Measurements from ENCODE around the gene MTARC2. TPM values are rescaled to one million over a fixed set of nuclear protein-coding genes. Genes with fewer than 3 reads are reported as not detected.

Gene MTARC2
- 4.7 and 10.1 TPM in 2 replicates for total RNA-seq (2016; rRNA removed; fragmentation: Illumina TruSeq; extraction: Trizol)
- total RNA-seq (2016; cell fraction: cytosol; rRNA removed; fragmentation: Illumina TruSeq; extraction: Trizol; ENCODE audit: low read depth), result 3.8 and 5.3 TPM in 2 replicates
- 5.8 and 12.4 TPM in 2 replicates for total RNA-seq (2016; cell fraction: insoluble cytoplasmic fraction; rRNA removed; fragmentation: Illumina TruSeq; extraction: Trizol)
- 3.3 and 3.6 TPM in 2 replicates for total RNA-seq (2016; cell fraction: membrane; rRNA removed; fragmentation: Illumina TruSeq; extraction: Trizol)
- 12.5 and 15.1 TPM in 2 replicates for total RNA-seq (2016; cell fraction: nucleus; rRNA removed; fragmentation: Illumina TruSeq; extraction: Trizol)
- 8.5 and 13.6 TPM in 2 replicates for polyA plus RNA-seq (2011; rRNA removed)
- polyA plus RNA-seq (2011; cell fraction: cytosol; rRNA removed), result 4.1 and 4.6 TPM in 2 replicates
- polyA plus RNA-seq (2011; cell fraction: nucleus; rRNA removed), result 31.2 and 40.2 TPM in 2 replicates
- 7.1 and 10.6 TPM in 2 replicates for polyA plus RNA-seq (2012)
- 0.75 and 1.5 TPM in 2 replicates for polyA plus RNA-seq (2016; cell fraction: cytosol; fragmentation: Illumina TruSeq; extraction: Trizol; ENCODE audit: low read depth)
- polyA plus RNA-seq (2016; cell fraction: insoluble cytoplasmic fraction; fragmentation: Illumina TruSeq; extraction: Trizol; ENCODE audit: low read depth), result 5.2 and 6.9 TPM in 2 replicates
- polyA plus RNA-seq (2016; cell fraction: membrane; fragmentation: Illumina TruSeq; extraction: Trizol; ENCODE audit: low read depth), result 1.3 and 2.5 TPM in 2 replicates
- polyA plus RNA-seq (2016; cell fraction: nucleus; fragmentation: Illumina TruSeq; extraction: Trizol; ENCODE audit: insufficient read depth, low read depth), result 31.0 and 32.3 TPM in 2 replicates
- polyA minus RNA-seq (2011; rRNA and poly(A)+ RNA removed; ENCODE audit: low replicate concordance), result 11.1 and 13.8 TPM in 2 replicates
- 4.9 and 5.2 TPM in 2 replicates for polyA minus RNA-seq (2011; cell fraction: cytosol; rRNA and poly(A)+ RNA removed)
- polyA minus RNA-seq (2011; cell fraction: nucleus; rRNA and poly(A)+ RNA removed), result 15.8 and 19.9 TPM in 2 replicates
- Bru-seq, nascent RNA, result percentile 64 among the genes with signal in this experiment
- percentile 73 among the genes with signal in this experiment for BruChase-seq, experiment 1, labeled RNA remaining after a 6-hour chase
- percentile 69 among the genes with signal in this experiment for BruChase-seq, experiment 2, labeled RNA remaining after a 2-hour chase
- long read RNA-seq, experiment 1, transcript MARC2-202 (8 exons, 2,134 nt), result major isoform, 6 of 9 reads
- long read RNA-seq, experiment 1, partial matches to known transcripts, result 0 of 9 reads
- long read RNA-seq, experiment 1, other reads (novel, unspliced or antisense), result 2 of 9 reads
- long read RNA-seq, experiment 2, transcript MARC2-202 (8 exons, 2,134 nt), result major isoform, 9 of 23 reads
- long read RNA-seq, experiment 2, partial matches to known transcripts, result 2 of 23 reads
- long read RNA-seq, experiment 2, other reads (novel, unspliced or antisense), result 11 of 23 reads

DNA sequence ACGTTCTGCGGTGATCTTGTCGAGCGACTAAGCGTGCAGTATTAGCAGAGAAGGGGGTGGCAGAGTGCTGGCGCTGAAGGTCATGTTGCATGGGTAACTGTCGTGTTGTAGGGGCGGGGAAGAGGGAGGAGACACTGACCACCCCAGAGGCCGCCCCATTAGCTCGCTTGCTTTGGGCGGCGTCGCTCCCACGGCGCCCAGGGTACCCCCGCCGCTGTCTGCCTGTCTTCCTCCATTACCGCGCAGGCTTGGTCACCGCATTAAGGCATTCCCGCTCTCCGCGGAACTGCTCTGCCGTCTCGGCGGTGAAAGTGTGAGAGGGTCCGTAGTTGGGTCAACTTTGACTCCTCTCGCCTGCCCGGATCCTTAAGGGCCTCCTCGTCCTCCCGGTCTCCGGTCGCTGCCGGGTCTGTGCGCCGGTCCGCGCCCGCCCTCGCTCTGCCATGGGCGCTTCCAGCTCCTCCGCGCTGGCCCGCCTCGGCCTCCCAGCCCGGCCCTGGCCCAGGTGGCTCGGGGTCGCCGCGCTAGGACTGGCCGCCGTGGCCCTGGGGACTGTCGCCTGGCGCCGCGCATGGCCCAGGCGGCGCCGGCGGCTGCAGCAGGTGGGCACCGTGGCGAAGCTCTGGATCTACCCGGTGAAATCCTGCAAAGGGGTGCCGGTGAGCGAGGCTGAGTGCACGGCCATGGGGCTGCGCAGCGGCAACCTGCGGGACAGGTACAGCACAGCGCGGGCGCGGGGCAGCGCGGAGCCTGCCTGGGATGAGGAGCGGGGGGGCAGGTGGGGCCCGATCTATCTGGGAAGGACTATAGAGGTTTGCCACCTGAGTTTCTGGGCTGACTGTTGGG, at the start of gene MTARC2:
Gene MTARC2 (plus strand): TSS at position 234 of the 846 bp plus-strand sequence. CDS start 210 bp downstream, at position 444.
- Histone ChIP-seq H3K79me2 (ENCODE audit: insufficient read depth, low read length) (peaks cover 23% of the 10 kb centered on the region), H3K9me3 (ENCODE audit: low read length) (no peaks in the 10 kb centered on the region), H3K36me3 (replicated peaks in 1 of 2; ENCODE audit: control insufficient read depth in 1 of 2, insufficient read depth in 2 of 2, low read length in 2 of 2) (no peaks in the 10 kb centered on the region), H3K4me1 (ENCODE audit: insufficient read depth, low read length) (peaks cover 57% of the 10 kb centered on the region), H4K20me1 (ENCODE audit: insufficient read depth, low read length) (no peaks in the 10 kb centered on the region), H3K27ac (ENCODE audit: extremely low read length, insufficient read depth, low read length) (peak within 1 kb of the TSS; percentile 68), H3K27me3 (ENCODE audit: control insufficient read depth in 1 of 2, insufficient read depth in 2 of 2, low read length in 2 of 2) (peaks cover 0 to 16% of the 10 kb centered on the region in 2 experiments; a peak in 3 of 5 replicates), H2AFZ (ENCODE audit: low read length) (peak within 1 kb of the TSS; percentile 83), H3K4me2 (ENCODE audit: low read depth, low read length) (peak within 1 kb of the TSS; percentile 95), H3K9ac (ENCODE audit: insufficient read depth, low read depth, low read length) (peak within 1 kb of the TSS; percentile 76), H3K4me3 (replicated peaks in 1 of 3; ENCODE audit: insufficient read depth in 1 of 3, low read depth in 2 of 3, low read length in 3 of 3) (peak within 1 kb of the TSS; percentile 65 to 87 (median 79))
- FAIRE-seq (peak; percentile 55), ATAC-seq (peak; percentile 93), DNase-seq (ENCODE audit: low spot score) (peak; percentile 83)
- WGBS (ENCODE audit: low lambda C conversion rate), result 0% methylated on average over 14 of the region's 77 CpGs
- ChIA-PET CTCF (ENCODE audit: low intra/inter-chr PET ratio, low total read pairs) (interaction anchor here (1.4 kb wide), 1 partner anchor 15 kb away, joined by 5 read pairs; no protein-coding TSS in a partner anchor), POLR2A (interaction anchor here (0.6 to 4.5 kb wide), 13 partner anchors 10 to 659 kb away, joined by 3 to 59 read pairs (median 4); partner anchors contain the start of genes BPNT1 and MTARC1)
- intact Hi-C loops (cut with micrococcal nuclease; ENCODE audit: unreplicated experiment) (loop anchor here (1.0 to 2.0 kb wide), 3 partner anchors 15 to 58 kb away; partner anchors contain the start of gene C1orf115), in situ Hi-C loops (cut with HindIII; ENCODE audit: extremely low pct_ligation_motif_present, low pct_unique_long_range_greater_than_20kb) (no loop called here)
- BruUV-seq (replicated peaks), result no TSS peak
- TF ChIP-seq, protein P1, sequence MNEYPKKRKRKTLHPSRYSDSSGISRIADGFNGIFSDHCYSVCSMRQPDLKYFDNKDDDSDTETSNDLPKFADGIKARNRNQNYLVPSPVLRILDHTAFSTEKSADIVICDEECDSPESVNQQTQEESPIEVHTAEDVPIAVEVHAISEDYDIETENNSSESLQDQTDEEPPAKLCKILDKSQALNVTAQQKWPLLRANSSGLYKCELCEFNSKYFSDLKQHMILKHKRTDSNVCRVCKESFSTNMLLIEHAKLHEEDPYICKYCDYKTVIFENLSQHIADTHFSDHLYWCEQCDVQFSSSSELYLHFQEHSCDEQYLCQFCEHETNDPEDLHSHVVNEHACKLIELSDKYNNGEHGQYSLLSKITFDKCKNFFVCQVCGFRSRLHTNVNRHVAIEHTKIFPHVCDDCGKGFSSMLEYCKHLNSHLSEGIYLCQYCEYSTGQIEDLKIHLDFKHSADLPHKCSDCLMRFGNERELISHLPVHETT (CRISPR knock-in tag; conservative IDR thresholded peaks at IDR 0.05), result no peak
- TF ChIP-seq ZNF572 (CRISPR knock-in tag; IDR thresholded peaks at IDR 0.05) (no peak), NONO (IDR thresholded peaks at IDR 0.05) (no peak), NONO (CRISPR knock-in tag; conservative IDR thresholded peaks at IDR 0.05) (peak; percentile 68), ZSCAN31 (CRISPR knock-in tag; IDR thresholded peaks at IDR 0.05; ENCODE audit: low read depth) (peak; percentile 78; the same call in 1 of the 2 replicates), ZNF660 (CRISPR knock-in tag; IDR thresholded peaks at IDR 0.05; ENCODE audit: borderline replicate concordance, low read depth) (no peak), PAX8 (CRISPR knock-in tag; IDR thresholded peaks at IDR 0.05; ENCODE audit: borderline replicate concordance) (no peak), ASH2L (IDR thresholded peaks at IDR 0.05; ENCODE audit: insufficient read length, low read depth, low read length) (peak; percentile 72), RELA (CRISPR knock-in tag; IDR thresholded peaks at IDR 0.05) (no peak), ZNF552 (CRISPR knock-in tag; IDR thresholded peaks at IDR 0.05; ENCODE audit: borderline replicate concordance) (no peak), TOPORS (CRISPR knock-in tag; IDR thresholded peaks at IDR 0.05) (peak; percentile 74; the same call in 1 of the 2 replicates)
- TF ChIP-seq, protein P2, sequence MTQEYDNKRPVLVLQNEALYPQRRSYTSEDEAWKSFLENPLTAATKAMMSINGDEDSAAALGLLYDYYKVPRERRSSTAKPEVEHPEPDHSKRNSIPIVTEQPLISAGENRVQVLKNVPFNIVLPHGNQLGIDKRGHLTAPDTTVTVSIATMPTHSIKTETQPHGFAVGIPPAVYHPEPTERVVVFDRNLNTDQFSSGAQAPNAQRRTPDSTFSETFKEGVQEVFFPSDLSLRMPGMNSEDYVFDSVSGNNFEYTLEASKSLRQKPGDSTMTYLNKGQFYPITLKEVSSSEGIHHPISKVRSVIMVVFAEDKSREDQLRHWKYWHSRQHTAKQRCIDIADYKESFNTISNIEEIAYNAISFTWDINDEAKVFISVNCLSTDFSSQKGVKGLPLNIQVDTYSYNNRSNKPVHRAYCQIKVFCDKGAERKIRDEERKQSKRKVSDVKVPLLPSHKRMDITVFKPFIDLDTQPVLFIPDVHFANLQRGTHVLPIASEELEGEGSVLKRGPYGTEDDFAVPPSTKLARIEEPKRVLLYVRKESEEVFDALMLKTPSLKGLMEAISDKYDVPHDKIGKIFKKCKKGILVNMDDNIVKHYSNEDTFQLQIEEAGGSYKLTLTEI (CRISPR knock-in tag; conservative IDR thresholded peaks at IDR 0.05), result no peak

All from HepG2 (cell line).